B cell (primary cell): Measurements from ENCODE around the gene RER1. TPM values are rescaled to one million over a fixed set of nuclear protein-coding genes. Genes with fewer than 3 reads are reported as not detected.

Experiments used
- ATAC-seq: fragments of 200-7000 bp; cut with Tn5 transposase; one replicate; pipeline ENCODE4 v1.10.0; 2021; ENCODE audit warnings: low read depth, mild to moderate bottlenecking, moderate number of reproducible peaks, moderate library complexity
- CTCF ChIA-PET: fragments of 350-600 bp; sonication (Branson Sonifier 250); formaldehyde crosslinking; loops from one replicate; lab custom pipeline; 2021; ENCODE audit warnings: antibody characterized with exemption, inconsistent platforms; lab: Charles Lee
- POLR2A ChIA-PET: fragments of 350-600 bp; sonication (Branson Sonifier 250); formaldehyde crosslinking; loops from one replicate; lab custom pipeline; 2021; ENCODE audit warnings: antibody characterized with exemption; lab: Charles Lee
- DNase-seq: peaks from one replicate; pipeline ENCODE4 v3.0.0; 2013
- H2AFZ ChIP-seq: 2 replicates; pipeline ENCODE4 v1.6.1; 2012; ENCODE audit warnings: mild to moderate bottlenecking, low read depth, low read length; ENCODE audit not compliant: insufficient read depth, poor library complexity, severe bottlenecking
- H3K27ac ChIP-seq, 2 donors: 1 replicate in 1 of 2; 2 replicates in 1 of 2; pipeline ENCODE4 v1.5.1; 2012 to 2013; ENCODE audit warnings: low read length in 2 of 2, mild to moderate bottlenecking in 2 of 2, moderate library complexity in 1 of 2
- H3K27me3 ChIP-seq, 4 experiments: fragments of 200-600 bp in 1 of 4; sonication (generic) in 1 of 4; replicated peaks in 1 of 4; 1 replicate in 2 of 4; 2 replicates in 2 of 4; pipeline versions ENCODE4 v1.6.1 to v1.7.0; 2013 to 2016; ENCODE audit warnings: low read length in 3 of 4, mild to moderate bottlenecking in 2 of 4, mixed read lengths in 1 of 4, moderate library complexity in 1 of 4; ENCODE audit not compliant: insufficient read depth in 4 of 4, control insufficient read depth in 3 of 4; ENCODE audit errors: control extremely low read depth in 1 of 4
- H3K36me3 ChIP-seq, 2 experiments: replicated peaks in 1 of 2; 1 replicate in 1 of 2; 2 replicates in 1 of 2; pipeline versions ENCODE4 v1.6.1 to v1.7.1; 2013; ENCODE audit warnings: low read length in 1 of 2; ENCODE audit not compliant: insufficient read depth in 2 of 2, control insufficient read depth in 1 of 2; ENCODE audit errors: control extremely low read depth in 1 of 2, extremely low read depth in 1 of 2
- H3K4me1 ChIP-seq, 2 donors: fragments of 200-600 bp in 1 of 2; sonication (generic) in 1 of 2; 1 replicate in 1 of 2; 2 replicates in 1 of 2; pipeline versions ENCODE4 v1.5.1 to v1.6.1; 2013 to 2017; ENCODE audit warnings: low read length in 2 of 2; ENCODE audit not compliant: control insufficient read depth in 2 of 2, insufficient read depth in 2 of 2
- H3K4me2 ChIP-seq: replicated peaks from 2 replicates; pipeline ENCODE3; 2012; ENCODE audit warnings: mild to moderate bottlenecking, low read depth, low read length; ENCODE audit not compliant: poor library complexity, severe bottlenecking
- H3K4me3 ChIP-seq, 5 experiments: fragments of 200-600 bp in 1 of 5; sonication (generic) in 1 of 5; 1 replicate in 3 of 5; 2 replicates in 2 of 5; pipeline versions ENCODE4 v1.5.1 to v1.7.0; 2011 to 2016; ENCODE audit warnings: low read length in 4 of 5, mild to moderate bottlenecking in 4 of 5, low read depth in 2 of 5, control low read depth in 1 of 5, moderate library complexity in 1 of 5; ENCODE audit not compliant: insufficient read depth in 1 of 5; ENCODE audit errors: control extremely low read depth in 1 of 5, extremely low read depth in 1 of 5
- H3K79me2 ChIP-seq: fragments of 200-600 bp; sonication (generic); one replicate; pipeline ENCODE4 v1.6.0; 2016; ENCODE audit warnings: low read length; ENCODE audit not compliant: control insufficient read depth, insufficient read depth
- H3K9ac ChIP-seq: fragments of 200-600 bp; sonication (generic); 2 replicates; pipeline ENCODE4 v1.6.1; 2017; ENCODE audit warnings: mild to moderate bottlenecking, low read length, moderate library complexity
- H3K9me3 ChIP-seq, 3 donors: one replicate each; pipeline versions ENCODE4 v1.6.1 to v1.7.1; 2013; ENCODE audit warnings: low read length in 2 of 3; ENCODE audit not compliant: control insufficient read depth in 2 of 3, insufficient read depth in 1 of 3; ENCODE audit errors: control extremely low read depth in 1 of 3
- H4K20me1 ChIP-seq: 2 replicates; pipeline ENCODE4 v1.6.0; 2012; ENCODE audit warnings: mild to moderate bottlenecking, low read length; ENCODE audit not compliant: insufficient read depth, control insufficient read depth, poor library complexity, severe bottlenecking
- H3K27ac Mint-ChIP-seq: one replicate; pipeline ENCODE4 v1.8.0; 2021; ENCODE audit warnings: mixed read lengths
- H3K27me3 Mint-ChIP-seq: one replicate; pipeline ENCODE4 v1.8.0; 2021; ENCODE audit warnings: mixed read lengths
- H3K4me1 Mint-ChIP-seq: one replicate; pipeline ENCODE4 v1.8.0; 2021; ENCODE audit warnings: mixed read lengths
- H3K4me3 Mint-ChIP-seq: one replicate; pipeline ENCODE4 v1.8.0; 2021; ENCODE audit warnings: mixed read lengths
- H3K9me3 Mint-ChIP-seq: one replicate; pipeline ENCODE4 v1.8.0; 2022; ENCODE audit warnings: mixed read lengths; ENCODE audit not compliant: insufficient read depth
- CTCF ChIP-seq: fragments of 200-600 bp; IDR thresholded peaks from one replicate; pipeline ENCODE4 v1.8.0; 2022; ENCODE audit warnings: antibody characterized with exemption, mild to moderate bottlenecking
- EZH2 ChIP-seq: IDR thresholded peaks from 2 replicates; pipeline ENCODE4 v1.6.1; 2012; ENCODE audit warnings: borderline replicate concordance, low read depth, mild to moderate bottlenecking, moderate library complexity, low read length; ENCODE audit not compliant: insufficient read depth, poor library complexity, severe bottlenecking
- WGBS: methylation state at CpG from one replicate; pipeline ENCODE4 v1.1.5; 2013; ENCODE audit warnings: missing lambda C conversion rate; ENCODE audit not compliant: insufficient coverage; 5-methylcytosine and 5-hydroxymethylcytosine counted together
- intact Hi-C: fragments of 100-400 bp; cut with micrococcal nuclease; formaldehyde crosslinking; loops from one replicate; pipeline ENCODE4 v1.10.0; 2022
- polyA plus RNA-seq: library from polyadenylated mRNA; depleted of rRNA; stranded (reverse); fragments of >200 nt; gene quantifications from 2 replicates; pipeline ENCODE4 v1.2.3, GENCODE V29; 2012
- total RNA-seq, 2 donors: library from RNA; stranded (reverse); fragments of 120-200 nt in 1 of 2; gene quantifications; 1 replicate in 1 of 2; 2 replicates in 1 of 2; pipeline versions ENCODE4 v1.2.3 to v1.2.4, GENCODE V29; 2013 to 2022

Gene RER1
- total and polyA plus RNA-seq, 2 donors (not counting 1 experiment from before 2014, with no cell fraction given): 78.5 to 118 TPM

- Mint-ChIP-seq H3K27ac (no peak overlapping the region), H3K27me3 (no peaks in the 10 kb centered on the region), H3K4me3 (no peak overlapping the region), H3K4me1 (peaks cover 33% of the 10 kb centered on the region), H3K9me3 (no peaks in the 10 kb centered on the region)
- DNase-seq (no peak), ATAC-seq (no peak)
- intact Hi-C loops: no loop called here
- Histone ChIP-seq H3K9ac (no peak overlapping the region), H3K4me3 (no peak overlapping the region), H3K4me2 (no peak overlapping the region), H3K27ac (no peak overlapping the region), H3K79me2 (no peaks in the 10 kb centered on the region), H3K27me3 (no peaks in the 10 kb centered on the region), H4K20me1 (no peaks in the 10 kb centered on the region), H2AFZ (no peak overlapping the region), H3K36me3 (no peaks in the 10 kb centered on the region), H3K9me3 (peaks cover 0 to 13% (median 2%) of the 10 kb centered on the region in 3 donors), H3K4me1 (peaks cover 33 to 53% of the 10 kb centered on the region in 2 donors)
- TF ChIP-seq CTCF (no peak), EZH2 (no peak)
- 93% methylated on average over 14 of the region's 16 CpGs for WGBS
- ChIA-PET POLR2A (no interaction called here), CTCF (interaction anchor here (1.3 to 12.5 kb wide), 2 partner anchors 14 to 183 kb away, joined by 3 to 295 read pairs; partner anchors contain the start of genes FAAP20, MORN1 and RER1)
These were observed 13.7 kb upstream of the RER1 start for GRCh38 chr1:2377751-2378440.

GRCh38 chr1:2378441-2378851 is 13.2 kb upstream of the RER1 start:
- POLR2A ChIA-PET: no interaction called here
- Histone ChIP-seq H3K79me2 (no peaks in the 10 kb centered on the region), H3K4me2 (no peak overlapping the region), H3K4me1 (peaks cover 33 to 53% of the 10 kb centered on the region in 2 donors), H2AFZ (no peak overlapping the region), H3K4me3 (no peak overlapping the region), H3K27ac (no peak overlapping the region), H3K9ac (no peak overlapping the region), H3K36me3 (no peaks in the 10 kb centered on the region), H3K9me3 (peaks cover 0 to 13% (median 2%) of the 10 kb centered on the region in 3 donors), H4K20me1 (no peaks in the 10 kb centered on the region), H3K27me3 (no peaks in the 10 kb centered on the region)
- CTCF ChIA-PET: interaction anchor here (1.3 to 12.5 kb wide), 2 partner anchors 13 to 184 kb away, joined by 3 to 295 read pairs; partner anchors contain the start of genes FAAP20, MORN1 and RER1
- TF ChIP-seq CTCF (no peak), EZH2 (no peak)
- no peak for DNase-seq
- WGBS: 92% methylated on average over 24 of the region's 24 CpGs
- intact Hi-C loops: no loop called here
- peaks cover 33% of the 10 kb centered on the region for H3K4me1 Mint-ChIP-seq
- no peak for ATAC-seq
- no peak overlapping the region for H3K4me3 Mint-ChIP-seq
- H3K27me3 Mint-ChIP-seq: no peaks in the 10 kb centered on the region
- no peak overlapping the region for H3K27ac Mint-ChIP-seq
- no peaks in the 10 kb centered on the region for H3K9me3 Mint-ChIP-seq
